ENCODE data around the gene KIF3A. TPM values are rescaled to one million over a fixed set of nuclear protein-coding genes. Genes with fewer than 3 reads are reported as not detected.
A peak's percentile ranks its signal among the peaks of the same experiment; 100 is the strongest.

The KIF3A gene
- total RNA-seq, 1 experiment from 2014 or later: 15.2 TPM

- intact Hi-C loops (cut with micrococcal nuclease; ENCODE audit: unreplicated experiment): loop anchor here (5.0 to 10.0 kb wide), 2 partner anchors 189 to 264 kb away; partner anchors contain the start of genes GDF9 and UQCRQ
- no peak overlapping the region for H3K4me2 ChIP-seq
- no peaks in the 10 kb centered on the region for H3K79me2 ChIP-seq (ENCODE audit: low read depth)
- BruUV-seq (replicated peaks): no TSS peak
- no peaks in the 10 kb centered on the region for H3K27me3 ChIP-seq (ENCODE audit: insufficient read depth, low read depth)
- no peak overlapping the region for H3K27ac ChIP-seq
- no peaks in the 10 kb centered on the region for H3K36me3 ChIP-seq (ENCODE audit: low read depth)
- no peak for TF ChIP-seq EZH2 (IDR thresholded peaks at IDR 0.05; ENCODE audit: low read depth)
- TF ChIP-seq, protein P1, sequence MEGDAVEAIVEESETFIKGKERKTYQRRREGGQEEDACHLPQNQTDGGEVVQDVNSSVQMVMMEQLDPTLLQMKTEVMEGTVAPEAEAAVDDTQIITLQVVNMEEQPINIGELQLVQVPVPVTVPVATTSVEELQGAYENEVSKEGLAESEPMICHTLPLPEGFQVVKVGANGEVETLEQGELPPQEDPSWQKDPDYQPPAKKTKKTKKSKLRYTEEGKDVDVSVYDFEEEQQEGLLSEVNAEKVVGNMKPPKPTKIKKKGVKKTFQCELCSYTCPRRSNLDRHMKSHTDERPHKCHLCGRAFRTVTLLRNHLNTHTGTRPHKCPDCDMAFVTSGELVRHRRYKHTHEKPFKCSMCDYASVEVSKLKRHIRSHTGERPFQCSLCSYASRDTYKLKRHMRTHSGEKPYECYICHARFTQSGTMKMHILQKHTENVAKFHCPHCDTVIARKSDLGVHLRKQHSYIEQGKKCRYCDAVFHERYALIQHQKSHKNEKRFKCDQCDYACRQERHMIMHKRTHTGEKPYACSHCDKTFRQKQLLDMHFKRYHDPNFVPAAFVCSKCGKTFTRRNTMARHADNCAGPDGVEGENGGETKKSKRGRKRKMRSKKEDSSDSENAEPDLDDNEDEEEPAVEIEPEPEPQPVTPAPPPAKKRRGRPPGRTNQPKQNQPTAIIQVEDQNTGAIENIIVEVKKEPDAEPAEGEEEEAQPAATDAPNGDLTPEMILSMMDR (conservative IDR thresholded peaks at IDR 0.05): no peak
- H3F3A ChIP-seq (ENCODE audit: insufficient read depth, low read depth): peaks cover 12% of the 10 kb centered on the region; the same call in 1 of the 2 replicates
- no peaks in the 10 kb centered on the region for H4K20me1 ChIP-seq (ENCODE audit: insufficient read depth)
- peaks cover 11% of the 10 kb centered on the region for H3K4me1 ChIP-seq (replicated peaks; ENCODE audit: insufficient read depth)
- no peak overlapping the region for H2AFZ ChIP-seq
- H3K9me3 ChIP-seq (ENCODE audit: insufficient read depth, low read depth): no peaks in the 10 kb centered on the region
- no peak overlapping the region for H3K4me3 ChIP-seq
- POLR2A ChIA-PET (ENCODE audit: unreplicated experiment): no interaction called here
- CTCF ChIA-PET: no interaction called here
- DNase-seq: no peak
- no peaks in the 10 kb centered on the region for H3K9me2 ChIP-seq (ENCODE audit: insufficient read depth)
Observed at GRCh38 chr5:132678735-132679134, 58.6 kb downstream of the KIF3A start.

GRCh38 chr5:132677682-132678400, 59.5 kb downstream of the KIF3A start:
- intact Hi-C loops (cut with micrococcal nuclease; ENCODE audit: unreplicated experiment): loop anchor here (2.0 to 10.0 kb wide), 4 partner anchors 189 to 613 kb away; partner anchors contain the start of genes GDF9 and UQCRQ
- no peaks in the 10 kb centered on the region for H3K9me2 ChIP-seq (ENCODE audit: insufficient read depth)

DNA sequence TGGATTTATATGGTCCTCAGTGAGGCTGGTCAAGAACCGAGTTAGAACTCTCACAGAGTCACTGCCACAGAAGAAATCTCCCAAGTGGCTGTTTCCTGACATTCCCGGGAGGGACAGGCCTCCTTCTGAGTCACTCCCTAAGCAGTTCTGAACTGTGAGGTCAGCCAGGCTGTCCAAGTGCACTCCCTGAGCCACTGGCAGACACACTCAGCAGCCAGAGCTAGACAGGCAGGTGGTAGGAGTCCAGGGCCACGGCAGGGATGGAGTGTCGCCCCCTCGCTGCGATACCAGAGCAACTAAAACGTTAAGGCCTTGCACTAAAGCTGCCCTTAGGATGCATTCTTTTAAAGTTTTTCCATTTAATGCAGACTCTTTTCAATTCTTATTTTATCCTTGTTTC, 60.2 kb downstream of the KIF3A start:
- ChIA-PET POLR2A (ENCODE audit: unreplicated experiment) (no interaction called here), CTCF (interaction anchor here (0.5 kb wide), 4 partner anchors 28 to 1292 kb away, joined by 3 to 11 read pairs (median 3); no protein-coding TSS in a partner anchor)
- Histone ChIP-seq H3F3A (ENCODE audit: insufficient read depth, low read depth) (peaks cover 12% of the 10 kb centered on the region; the same call in 1 of the 2 replicates), H3K4me1 (replicated peaks; ENCODE audit: insufficient read depth) (peaks cover 11% of the 10 kb centered on the region), H3K27me3 (ENCODE audit: insufficient read depth, low read depth) (no peaks in the 10 kb centered on the region), H3K27ac (peak overlapping the region; percentile 47), H3K79me2 (ENCODE audit: low read depth) (no peaks in the 10 kb centered on the region), H2AFZ (no peak overlapping the region), H3K9me3 (ENCODE audit: insufficient read depth, low read depth) (no peaks in the 10 kb centered on the region), H3K4me2 (peak overlapping the region; percentile 44), H3K9me2 (ENCODE audit: insufficient read depth) (no peaks in the 10 kb centered on the region), H3K4me3 (no peak overlapping the region), H4K20me1 (ENCODE audit: insufficient read depth) (no peaks in the 10 kb centered on the region), H3K36me3 (ENCODE audit: low read depth) (no peaks in the 10 kb centered on the region)
- intact Hi-C loops (cut with micrococcal nuclease; ENCODE audit: unreplicated experiment): loop anchor here (2.0 to 10.0 kb wide), 4 partner anchors 190 to 612 kb away; partner anchors contain the start of genes GDF9 and UQCRQ
- BruUV-seq (replicated peaks): no TSS peak
- TF ChIP-seq, protein P1 (conservative IDR thresholded peaks at IDR 0.05): peak; percentile 74
- no peak for TF ChIP-seq EZH2 (IDR thresholded peaks at IDR 0.05; ENCODE audit: low read depth)
- DNase-seq: peak; percentile 87 to 92

More at GRCh38 chr5:132677682-132678400, 59.5 kb downstream of the KIF3A start:
- CTCF ChIA-PET: interaction anchor here (0.5 kb wide), 3 partner anchors 29 to 497 kb away, joined by 3 to 11 read pairs (median 3); no protein-coding TSS in a partner anchor
- Histone ChIP-seq H3K27ac (no peak overlapping the region), H3K9me3 (ENCODE audit: insufficient read depth, low read depth) (no peaks in the 10 kb centered on the region), H3K27me3 (ENCODE audit: insufficient read depth, low read depth) (no peaks in the 10 kb centered on the region), H3K4me3 (no peak overlapping the region), H3F3A (ENCODE audit: insufficient read depth, low read depth) (peaks cover 12% of the 10 kb centered on the region; the same call in 1 of the 2 replicates), H3K36me3 (ENCODE audit: low read depth) (no peaks in the 10 kb centered on the region), H4K20me1 (ENCODE audit: insufficient read depth) (no peaks in the 10 kb centered on the region), H3K4me2 (peak overlapping the region; percentile 39; the same call in 1 of the 2 replicates), H3K79me2 (ENCODE audit: low read depth) (no peaks in the 10 kb centered on the region), H2AFZ (no peak overlapping the region), H3K4me1 (replicated peaks; ENCODE audit: insufficient read depth) (peaks cover 11% of the 10 kb centered on the region)
- TF ChIP-seq, protein P1 (conservative IDR thresholded peaks at IDR 0.05): no peak; the same call in 1 of the 2 replicates
- no peak for TF ChIP-seq EZH2 (IDR thresholded peaks at IDR 0.05; ENCODE audit: low read depth)
- POLR2A ChIA-PET (ENCODE audit: unreplicated experiment): no interaction called here
- BruUV-seq (replicated peaks): no TSS peak
- no peak for DNase-seq

All from PC-9 (cell line).